Stimulated activated naive CD8-positive, alpha-beta T cell treated with anti-CD3 and anti-CD28 coated beads, Interleukin-15, amount 100 ng/mL, for 72 hours (primary cell): Measurements from ENCODE around the gene FKBP9.
A peak's percentile ranks its signal among the peaks of the same experiment; 100 is the strongest.
"Not testable (repeated sequence)": the region's sequence is repeated elsewhere in the genome, so short reads cannot be mapped to it uniquely, and the experiment has no call there.

Source experiments
- ATAC-seq: fragments of 150-1000 bp; cut with Tn5 transposase; 2 replicates; pipeline ENCODE4 v1.10.0; 2021; ENCODE audit warnings: mild to moderate bottlenecking, moderate library complexity
- DNase-seq, 2 donors: peaks; one replicate each; pipeline ENCODE4 v3.0.0; 2021 to 2022
- H3K27ac Mint-ChIP-seq, 2 donors: one replicate each; pipeline ENCODE4 v1.8.0; 2022; ENCODE audit warnings: mild to moderate bottlenecking in 2 of 2, mixed read lengths in 2 of 2, moderate library complexity in 2 of 2
- H3K27me3 Mint-ChIP-seq: one replicate; pipeline ENCODE4 v1.8.0; 2022; ENCODE audit warnings: mixed read lengths
- H3K4me1 Mint-ChIP-seq: one replicate; pipeline ENCODE4 v1.8.0; 2022; ENCODE audit warnings: mild to moderate bottlenecking, mixed read lengths
- H3K4me3 Mint-ChIP-seq, 2 donors: one replicate each; pipeline ENCODE4 v1.8.0; 2022; ENCODE audit warnings: mild to moderate bottlenecking in 2 of 2, mixed read lengths in 2 of 2, moderate library complexity in 1 of 2
- H3K9me3 Mint-ChIP-seq, 2 donors: one replicate each; pipeline ENCODE4 v1.8.0; 2022; ENCODE audit warnings: mixed read lengths in 2 of 2

The FKBP9 gene

DNA sequence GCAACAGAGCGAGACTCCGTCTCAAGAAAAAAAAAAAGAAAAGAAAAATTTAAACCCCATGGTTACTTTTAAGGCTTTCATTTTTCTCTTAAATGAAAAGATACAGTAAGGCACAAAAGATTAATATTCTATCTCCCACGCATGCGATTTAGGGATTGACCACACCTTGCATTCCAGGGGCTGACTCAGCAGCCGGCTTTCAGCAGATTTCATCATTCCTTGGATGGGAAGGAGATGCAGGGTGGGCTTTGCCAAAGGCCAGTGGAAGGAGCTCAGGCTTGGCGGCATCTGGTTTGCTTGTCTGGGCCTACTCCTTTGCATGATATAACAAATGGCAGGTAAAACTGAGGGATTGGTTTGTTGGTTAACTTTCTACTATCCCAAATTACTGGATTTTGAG lies 22.0 kb downstream of the FKBP9 start:
- H3K27me3 Mint-ChIP-seq: peaks cover 20% of the 10 kb centered on the region
- not testable (repeated sequence) for H3K9me3 Mint-ChIP-seq, H3K4me3 Mint-ChIP-seq, ATAC-seq, DNase-seq, H3K4me1 Mint-ChIP-seq, H3K27ac Mint-ChIP-seq

- not testable (repeated sequence) for H3K4me1 Mint-ChIP-seq, DNase-seq, ATAC-seq, H3K4me3 Mint-ChIP-seq, H3K9me3 Mint-ChIP-seq, H3K27ac Mint-ChIP-seq
- peaks cover 20% of the 10 kb centered on the region for H3K27me3 Mint-ChIP-seq
Measured at GRCh38 chr7:32979902-32980301, 22.7 kb downstream of the FKBP9 start.

- peaks cover 43% of the 10 kb centered on the region for H3K27me3 Mint-ChIP-seq
- peak overlapping the region; percentile 27 to 71 for H3K4me3 Mint-ChIP-seq
- ATAC-seq: peak; percentile 76
- H3K9me3 Mint-ChIP-seq: not testable (repeated sequence)
- peak overlapping the region in 1 of 2 donors; percentile 54 for H3K27ac Mint-ChIP-seq
- H3K4me1 Mint-ChIP-seq: peaks cover 19% of the 10 kb centered on the region
- DNase-seq: peak in 1 of 2 donors; percentile 32
Measured at GRCh38 chr7:32988148-32988547, 30.9 kb downstream of the FKBP9 start.

- Mint-ChIP-seq H3K4me1 (peaks cover 19% of the 10 kb centered on the region), H3K27me3 (peaks cover 60% of the 10 kb centered on the region)
- not testable (repeated sequence) for DNase-seq, H3K4me3 Mint-ChIP-seq, H3K27ac Mint-ChIP-seq, H3K9me3 Mint-ChIP-seq, ATAC-seq
Measured at GRCh38 chr7:32991068-32991585, 33.9 kb downstream of the FKBP9 start.

DNA sequence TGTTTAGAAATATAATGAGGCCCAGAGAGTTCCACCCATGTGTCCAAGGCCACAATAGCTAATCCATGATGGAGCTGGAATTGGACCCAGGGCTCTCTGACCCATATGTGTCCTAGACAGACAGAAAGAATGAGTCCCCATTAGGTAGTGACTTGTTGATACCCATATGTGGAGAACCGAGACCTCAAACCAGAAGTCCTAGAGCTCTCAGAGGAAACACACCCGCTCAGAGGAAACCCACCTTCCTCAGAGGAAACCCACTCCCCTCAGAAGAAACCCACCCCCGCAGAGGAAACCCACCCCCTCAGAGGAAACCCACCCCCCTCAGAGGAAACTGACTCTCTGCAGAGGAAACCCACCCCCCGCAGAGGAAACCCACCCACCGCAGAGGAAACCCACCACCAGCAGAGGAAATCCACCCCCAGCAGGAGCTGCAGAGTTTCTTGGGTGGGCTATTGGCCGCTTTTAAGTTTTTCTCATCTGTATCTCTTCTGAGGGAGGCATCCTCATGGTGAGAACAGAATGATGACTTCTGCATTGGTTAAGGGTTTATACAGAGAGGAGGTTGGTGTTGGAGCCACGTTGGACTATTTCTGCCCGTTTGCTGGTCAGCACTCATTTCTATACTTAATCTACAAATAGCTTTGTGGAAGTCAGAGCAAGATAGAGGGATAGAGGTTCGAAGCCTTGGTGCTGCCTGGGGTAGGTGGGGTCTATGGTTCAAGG lies 34.9 kb downstream of the FKBP9 start:
- peak overlapping the region in 1 of 2 donors; percentile 24 for H3K4me3 Mint-ChIP-seq

DNA sequence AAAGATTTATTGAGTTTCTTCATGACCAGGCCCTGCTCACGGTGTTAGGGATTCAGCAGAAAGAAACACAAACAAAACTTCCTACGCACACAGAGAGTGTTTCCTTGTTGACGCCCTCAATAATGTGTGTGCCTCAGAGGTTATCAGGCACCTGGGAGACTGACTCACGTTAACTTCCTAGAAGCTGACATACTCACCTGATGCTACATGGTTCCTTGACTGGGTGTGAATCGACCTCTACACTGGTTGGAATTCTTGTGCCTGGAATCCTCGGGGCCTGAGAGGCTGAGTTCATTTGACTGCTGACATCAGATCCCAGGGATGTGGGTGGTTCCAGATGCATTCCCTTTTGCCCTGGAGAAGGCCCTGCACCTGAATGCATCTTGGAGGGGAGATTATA lies 35.5 kb downstream of the FKBP9 start:
- not testable (repeated sequence) for H3K9me3 Mint-ChIP-seq

More for the DNA sequence above, 34.9 kb downstream of the FKBP9 start:
- H3K27ac Mint-ChIP-seq, H3K9me3 Mint-ChIP-seq, DNase-seq: not testable (repeated sequence)
- Mint-ChIP-seq H3K27me3 (peaks cover 61% of the 10 kb centered on the region), H3K4me1 (peaks cover 19% of the 10 kb centered on the region)
- peak; percentile 54 for ATAC-seq

GRCh38 chr7:32997956-32998355 lies 40.7 kb downstream of the FKBP9 start:
- H3K9me3 Mint-ChIP-seq, H3K4me3 Mint-ChIP-seq, H3K27ac Mint-ChIP-seq, DNase-seq, ATAC-seq: not testable (repeated sequence)
- peaks cover 66% of the 10 kb centered on the region for H3K27me3 Mint-ChIP-seq
- H3K4me1 Mint-ChIP-seq: peaks cover 15% of the 10 kb centered on the region

More for the DNA sequence above, 35.5 kb downstream of the FKBP9 start:
- ATAC-seq: peak; percentile 48
- not testable (repeated sequence) for H3K27ac Mint-ChIP-seq, DNase-seq
- H3K27me3 Mint-ChIP-seq: peaks cover 67% of the 10 kb centered on the region
- peaks cover 19% of the 10 kb centered on the region for H3K4me1 Mint-ChIP-seq
- peak overlapping the region; percentile 24 to 25 for H3K4me3 Mint-ChIP-seq

DNA sequence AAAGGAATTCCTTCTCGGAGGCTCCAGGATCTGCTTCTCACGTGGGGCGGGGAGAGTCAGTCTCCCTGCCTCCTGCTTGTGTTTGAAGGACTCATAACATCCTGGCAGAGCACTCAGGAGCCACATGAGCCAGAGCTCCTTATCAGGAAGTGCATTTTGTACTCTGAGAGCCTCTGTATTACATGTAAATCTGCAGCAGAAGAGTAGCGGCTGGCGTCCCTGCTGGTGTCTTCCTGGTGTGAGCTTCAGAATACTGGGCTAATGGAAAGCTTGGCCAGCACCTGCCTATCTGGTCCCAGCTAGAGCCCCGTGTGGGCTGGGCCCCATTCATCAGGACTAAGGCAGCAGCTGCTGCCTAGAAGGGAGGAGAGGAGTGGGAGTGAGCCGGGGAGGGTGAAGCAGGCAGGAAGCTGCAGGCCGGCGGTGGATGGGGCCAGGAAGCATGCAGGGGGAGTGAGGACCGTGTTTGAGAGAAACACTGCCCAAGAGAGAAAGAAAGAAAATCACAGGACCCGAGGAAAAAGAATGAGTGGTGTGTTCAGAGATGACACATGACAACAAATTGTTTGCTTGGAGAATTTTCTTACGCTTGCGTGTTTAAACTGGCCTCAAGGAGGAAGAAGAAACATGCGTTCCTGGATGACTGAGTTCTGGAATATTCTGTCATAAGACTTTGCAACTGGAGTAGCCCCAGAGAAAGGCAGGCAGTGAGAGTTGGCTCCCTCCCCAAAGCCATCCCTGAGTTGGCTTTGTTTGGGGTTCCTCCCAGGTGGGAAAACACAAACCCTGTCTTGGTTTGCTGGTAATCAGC lies 41.3 kb downstream of the FKBP9 start:
- peak; percentile 61 for ATAC-seq
- peak overlapping the region in 1 of 2 donors; percentile 53 for H3K4me3 Mint-ChIP-seq
- not testable (repeated sequence) for H3K27ac Mint-ChIP-seq, DNase-seq, H3K9me3 Mint-ChIP-seq
- H3K4me1 Mint-ChIP-seq: peaks cover 14% of the 10 kb centered on the region
- peaks cover 62% of the 10 kb centered on the region for H3K27me3 Mint-ChIP-seq

DNA sequence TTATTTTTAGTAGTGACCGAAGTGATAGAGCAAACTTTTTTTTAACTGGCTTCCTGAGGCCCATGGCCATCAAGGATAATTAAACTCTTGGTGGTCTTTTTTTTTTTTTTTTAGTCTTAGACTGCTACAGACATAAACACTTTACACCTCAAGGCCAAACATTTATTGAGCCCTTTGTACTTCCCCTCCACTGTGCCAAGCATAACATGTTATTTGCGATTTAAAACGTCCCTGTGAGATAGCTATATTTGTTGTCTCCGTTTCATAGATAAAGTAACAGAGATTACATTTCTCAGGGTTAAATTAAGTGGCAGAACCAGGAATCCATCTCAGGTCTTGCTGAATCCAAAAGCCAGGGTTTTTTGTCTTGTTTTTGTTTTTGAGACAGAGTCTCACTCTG lies 42.1 kb downstream of the FKBP9 start:
- not testable (repeated sequence) for DNase-seq, H3K9me3 Mint-ChIP-seq, H3K4me3 Mint-ChIP-seq, H3K27ac Mint-ChIP-seq, ATAC-seq
- Mint-ChIP-seq H3K4me1 (peaks cover 14% of the 10 kb centered on the region), H3K27me3 (peaks cover 54% of the 10 kb centered on the region)

GRCh38 chr7:33003111-33003510 lies 45.9 kb downstream of the FKBP9 start:
- H3K4me3 Mint-ChIP-seq, H3K9me3 Mint-ChIP-seq, DNase-seq, H3K27ac Mint-ChIP-seq, ATAC-seq: not testable (repeated sequence)
- peaks cover 11% of the 10 kb centered on the region for H3K4me1 Mint-ChIP-seq
- H3K27me3 Mint-ChIP-seq: peaks cover 22% of the 10 kb centered on the region

DNA sequence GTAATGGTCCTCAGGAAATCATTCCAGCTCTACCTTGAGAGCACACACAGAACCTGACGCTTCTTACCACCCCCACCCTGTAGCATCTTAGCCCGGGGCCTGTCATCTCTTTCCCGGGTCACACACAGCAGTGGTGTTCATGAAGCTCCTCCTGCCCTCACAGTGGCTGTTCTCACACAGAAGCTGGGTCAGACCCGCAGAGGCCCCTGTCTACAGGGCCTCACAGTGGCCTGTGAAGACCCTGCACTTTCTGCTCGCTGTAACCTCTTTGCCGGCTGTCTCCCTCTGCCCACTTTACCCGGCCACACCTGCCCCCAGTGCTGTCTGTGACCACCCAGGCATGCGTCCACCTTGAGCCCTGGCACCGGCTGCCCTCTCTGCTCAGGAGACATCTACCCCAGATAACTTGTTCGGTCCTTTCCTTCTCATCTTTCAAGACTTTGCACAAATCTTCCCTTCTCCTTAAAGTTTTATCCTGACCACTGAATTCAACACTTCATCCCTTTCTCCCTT lies 46.9 kb downstream of the FKBP9 start:
- H3K4me3 Mint-ChIP-seq, H3K9me3 Mint-ChIP-seq, DNase-seq, H3K4me1 Mint-ChIP-seq: not testable (repeated sequence)
- Mint-ChIP-seq H3K27me3 (peaks cover 11% of the 10 kb centered on the region), H3K27ac (peak overlapping the region in 1 of 2 donors; percentile 82)
- peak; percentile 33 for ATAC-seq

- H3K27me3 Mint-ChIP-seq, ATAC-seq, H3K4me1 Mint-ChIP-seq, H3K27ac Mint-ChIP-seq, H3K4me3 Mint-ChIP-seq, DNase-seq, H3K9me3 Mint-ChIP-seq: not testable (repeated sequence)
Measured at GRCh38 chr7:33005193-33005592, 48.0 kb downstream of the FKBP9 start.

DNA sequence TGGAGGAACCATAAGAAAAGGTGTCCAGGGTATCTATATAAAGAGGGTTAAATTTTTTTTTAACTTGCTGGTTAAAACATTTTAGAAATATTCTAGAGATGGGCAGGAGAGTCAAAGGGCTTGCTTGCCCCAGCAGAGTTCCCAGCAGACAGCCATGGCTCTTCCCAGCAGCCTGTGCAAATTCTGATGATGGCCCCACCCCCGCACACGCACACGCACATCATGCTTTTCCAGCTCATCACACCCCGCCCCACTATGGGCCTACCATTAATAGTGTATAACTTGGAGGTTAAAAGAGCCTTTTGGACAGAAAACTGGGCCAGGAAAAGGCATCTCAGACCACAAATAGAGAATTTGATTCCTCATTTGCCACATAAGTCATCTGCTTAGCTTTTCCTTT lies 48.5 kb downstream of the FKBP9 start:
- H3K27ac Mint-ChIP-seq, H3K9me3 Mint-ChIP-seq, H3K4me1 Mint-ChIP-seq, H3K27me3 Mint-ChIP-seq, H3K4me3 Mint-ChIP-seq, ATAC-seq, DNase-seq: not testable (repeated sequence)

DNA sequence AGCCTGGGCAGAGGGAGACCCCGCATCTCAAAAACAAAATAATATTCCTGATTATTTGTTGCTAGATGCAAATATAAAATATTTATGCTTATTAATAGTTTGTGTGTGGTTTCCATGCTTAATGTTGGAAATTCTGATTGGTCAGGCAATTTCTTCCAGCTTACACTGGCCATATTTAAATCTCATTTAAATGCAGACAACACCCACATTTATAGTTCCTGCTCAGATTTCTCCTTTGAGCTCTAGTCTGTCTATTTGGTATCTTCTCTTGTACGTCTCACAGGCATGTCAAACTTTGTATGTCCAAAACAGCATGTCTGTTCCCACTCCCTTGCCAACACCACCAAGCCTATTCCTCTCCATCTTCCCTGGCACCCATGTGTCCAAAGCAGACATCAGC lies 52.5 kb downstream of the FKBP9 start:
- Mint-ChIP-seq H3K4me3 (no peak overlapping the region), H3K4me1 (no peaks in the 10 kb centered on the region), H3K27ac (no peak overlapping the region), H3K27me3 (no peaks in the 10 kb centered on the region), H3K9me3 (no peaks in the 10 kb centered on the region)
- DNase-seq (no peak), ATAC-seq (no peak)

GRCh38 chr7:33012364-33012763 lies 55.1 kb downstream of the FKBP9 start:
- Mint-ChIP-seq H3K27ac (peak overlapping the region in 1 of 2 donors; percentile 54), H3K9me3 (no peaks in the 10 kb centered on the region), H3K27me3 (no peaks in the 10 kb centered on the region), H3K4me3 (no peak overlapping the region), H3K4me1 (no peaks in the 10 kb centered on the region)
- no peak for ATAC-seq
- no peak for DNase-seq
